ENCODE data around the gene POLR3A.
"Not testable (repeated sequence)": the region's sequence is repeated elsewhere in the genome, so short reads cannot be mapped to it uniquely, and the experiment has no call there.

Gene POLR3A

DNA sequence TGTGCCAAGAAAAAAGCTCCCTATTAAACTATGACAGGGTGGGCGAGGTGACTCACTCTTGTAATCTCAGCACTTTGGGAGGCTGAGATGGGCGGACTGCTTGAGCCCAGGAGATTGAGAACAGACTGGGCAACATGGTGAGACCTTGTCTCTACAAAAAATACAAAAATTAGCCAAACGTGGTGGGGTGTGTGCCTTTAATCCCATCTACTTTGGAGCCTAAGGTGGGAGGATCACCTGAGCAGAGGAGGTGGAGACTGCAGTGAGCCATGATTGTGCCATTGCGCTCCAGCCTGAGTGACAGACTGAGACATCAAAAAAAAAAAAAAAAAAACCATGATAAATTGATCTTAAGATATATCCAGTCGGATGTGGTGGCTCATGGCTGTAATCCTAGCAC lies 11.5 kb downstream of the POLR3A start:
- no peak for DNase-seq

DNA sequence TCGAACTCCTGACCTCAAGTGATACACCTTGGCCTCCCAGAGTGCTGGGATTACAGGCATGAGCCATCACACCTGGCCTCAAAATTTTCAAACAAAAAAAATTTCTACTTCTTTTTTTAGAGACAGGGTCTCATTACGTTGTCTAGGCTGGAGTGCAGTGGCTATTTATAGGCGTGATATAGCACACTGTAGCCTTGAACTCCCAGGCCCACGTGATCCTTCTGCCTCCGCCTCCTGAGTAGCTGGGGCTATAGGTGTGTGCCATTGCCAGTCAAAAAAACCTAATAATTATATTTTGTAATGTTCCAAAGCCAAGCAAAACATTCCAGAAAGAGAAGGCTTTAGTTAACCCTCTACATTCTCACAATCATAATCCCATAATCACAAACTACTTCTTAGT lies 13.8 kb downstream of the POLR3A start:
- DNase-seq = no peak

- DNase-seq = no peak
These were observed 15.8 kb downstream of the POLR3A start for GRCh38 chr10:78013564-78013963.

- DNase-seq = no peak
These were observed 18.2 kb downstream of the POLR3A start for GRCh38 chr10:78011065-78011464.

DNA sequence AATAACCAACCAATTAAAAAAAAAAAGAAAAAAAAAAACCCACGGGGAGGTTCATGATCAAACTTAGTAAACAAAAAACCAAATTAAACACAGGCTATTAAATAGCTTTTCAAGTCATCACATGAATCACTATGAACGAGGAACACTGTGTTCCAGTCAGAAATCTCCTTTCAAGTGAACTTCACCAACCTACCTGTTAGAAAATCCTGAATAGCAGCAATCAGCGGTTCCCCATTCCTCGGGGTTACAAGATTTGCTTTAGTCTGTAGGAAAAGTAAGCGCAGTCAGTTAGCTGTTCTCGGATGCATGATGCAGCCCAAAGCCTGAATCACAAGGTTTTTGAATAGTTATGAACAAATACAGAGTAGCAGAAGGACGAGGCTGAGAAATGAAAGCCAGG lies 19.0 kb downstream of the POLR3A start:
- DNase-seq = no peak

GRCh38 chr10:78009662-78010061 lies 19.7 kb downstream of the POLR3A start:
- DNase-seq = no peak

DNA sequence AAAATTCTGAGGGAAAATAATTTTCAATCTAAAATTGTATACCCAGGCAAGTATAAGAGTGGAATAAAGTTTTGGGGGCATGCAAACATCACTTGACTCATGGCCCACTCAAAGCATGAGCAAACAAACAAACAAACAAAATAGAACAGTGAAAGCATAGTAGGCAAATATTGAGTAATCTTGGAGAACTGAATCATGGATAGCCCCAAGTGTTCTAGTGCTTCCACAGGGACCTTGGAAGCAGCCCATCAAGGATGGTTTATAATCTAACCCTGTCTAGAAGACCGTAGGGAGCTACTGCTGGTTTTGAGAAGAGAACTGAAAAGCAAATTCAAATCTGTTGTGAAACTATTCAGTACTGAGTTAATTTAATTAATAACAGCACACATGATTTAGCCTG lies 22.1 kb downstream of the POLR3A start:
- DNase-seq = no peak

DNA sequence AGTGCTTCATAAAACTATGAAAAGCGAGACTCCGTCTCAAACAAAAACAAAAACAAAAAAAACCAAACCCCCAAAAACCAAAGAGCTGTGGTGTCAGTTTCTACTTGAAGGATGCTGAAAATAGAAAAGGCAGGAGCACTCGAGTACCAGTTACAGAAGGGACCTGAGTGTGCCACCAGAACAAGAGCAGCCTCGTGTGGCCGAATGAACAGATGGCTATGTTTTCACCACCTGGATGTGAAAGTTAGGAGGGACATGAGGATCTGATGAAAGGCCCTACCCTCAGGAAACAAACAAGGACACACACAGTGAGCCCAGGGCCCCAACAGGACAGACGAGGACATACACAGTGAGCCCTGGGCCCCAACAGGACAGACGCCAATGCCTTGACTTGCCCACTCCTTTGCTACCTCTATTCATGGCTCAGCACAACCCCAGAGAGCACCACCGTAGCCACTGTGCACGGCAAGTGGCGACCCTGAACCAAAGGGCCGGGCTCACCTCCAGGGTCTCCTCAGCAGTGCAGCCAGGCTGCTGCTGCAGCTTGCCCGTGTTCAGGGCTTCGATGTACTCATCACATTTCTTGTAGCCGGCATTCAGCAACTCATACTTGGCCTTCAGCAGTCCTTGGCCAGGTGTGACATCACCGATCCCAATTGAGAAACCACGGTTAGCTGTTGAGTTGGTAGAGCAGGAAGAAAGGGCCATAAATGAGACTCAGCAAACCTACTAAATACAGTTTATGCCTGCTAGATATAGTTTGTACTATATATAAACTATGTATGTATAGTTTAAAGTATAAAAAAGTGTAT lies 24.9 kb downstream of the POLR3A start:
- no peak for DNase-seq

GRCh38 chr10:78002541-78003288 lies 26.6 kb downstream of the POLR3A start:
- DNase-seq = no peak

DNA sequence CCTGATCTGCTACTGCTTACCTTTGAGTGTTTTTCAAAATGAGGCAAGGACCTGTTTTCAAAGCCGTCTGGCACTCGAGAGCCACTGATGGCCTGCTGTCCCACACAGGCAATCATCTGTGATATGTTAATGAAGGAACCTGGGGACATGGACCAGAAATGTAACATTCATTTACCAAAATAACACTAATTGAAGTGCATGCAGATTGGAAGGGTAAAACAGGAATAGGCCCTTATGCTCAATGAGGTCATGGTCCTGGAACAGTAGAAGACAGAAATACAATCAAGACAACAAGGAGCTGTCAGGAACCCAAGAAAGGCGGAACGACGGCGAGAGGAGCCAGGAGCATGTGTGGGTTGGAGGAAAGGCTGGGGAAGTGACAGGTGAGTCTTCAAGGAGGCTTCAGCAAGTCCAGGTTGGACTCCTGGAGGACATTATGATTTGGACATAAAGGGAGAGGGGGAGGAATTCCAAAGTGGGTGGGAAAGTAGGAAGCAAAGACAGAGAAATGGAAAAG lies 28.3 kb downstream of the POLR3A start:
- DNase-seq = no peak

DNA sequence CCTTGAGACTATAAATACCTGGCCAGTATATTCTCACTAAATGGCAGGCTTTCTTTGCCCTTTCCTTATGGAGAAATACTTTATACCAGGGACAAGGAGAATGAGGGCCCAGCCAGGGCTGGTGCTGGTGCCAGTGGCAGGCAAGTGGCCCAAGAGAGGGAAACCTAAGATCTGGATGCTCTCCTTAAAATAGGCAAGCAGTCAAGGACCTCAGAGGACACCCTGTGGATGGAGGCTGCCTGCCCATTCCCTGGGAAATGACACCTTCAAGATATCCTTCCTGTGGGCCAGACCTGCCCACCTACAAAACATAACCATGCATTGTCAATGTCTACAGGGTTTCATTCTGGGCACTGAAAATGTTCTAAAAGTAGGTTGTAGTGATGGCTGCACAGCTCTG lies 29.1 kb downstream of the POLR3A start:
- no peak for DNase-seq

DNA sequence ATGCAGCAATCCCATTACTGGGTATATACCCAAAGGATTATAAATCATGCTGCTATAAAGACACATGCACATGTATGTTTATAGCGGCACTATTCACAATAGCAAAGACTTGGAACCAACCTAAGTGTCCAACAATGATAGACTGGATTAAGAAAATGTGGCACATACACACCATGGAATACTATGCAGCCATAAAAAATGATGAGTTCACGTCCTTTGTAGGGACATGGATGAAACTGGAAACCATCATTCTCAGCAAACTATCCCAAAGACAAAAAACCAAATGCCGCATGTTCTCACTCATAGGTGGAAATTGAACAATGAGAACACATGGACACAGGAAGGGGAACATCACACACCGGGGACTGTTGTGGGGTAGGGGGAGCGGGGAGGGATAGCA lies 30.5 kb downstream of the POLR3A start:
- DNase-seq = not testable (repeated sequence)

DNA sequence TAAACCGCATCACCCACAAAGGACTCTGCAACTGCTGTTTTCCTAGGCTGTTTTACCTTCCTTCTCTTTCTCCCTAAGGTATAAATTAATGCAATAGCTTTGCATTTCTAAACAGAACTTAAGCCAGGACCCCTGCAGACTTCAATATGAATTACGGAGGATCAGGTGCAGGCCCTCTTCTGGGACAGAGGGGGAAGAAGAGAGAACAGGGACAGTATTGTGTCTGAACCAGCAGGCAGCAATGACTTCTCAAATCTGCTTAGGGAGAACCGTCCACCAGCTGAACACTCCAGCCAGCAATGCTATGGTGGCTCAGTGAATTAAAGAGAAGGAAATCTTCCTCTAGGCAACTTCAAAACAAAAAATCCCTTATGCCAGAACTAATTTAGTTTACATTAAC lies 35.7 kb downstream of the POLR3A start:
- DNase-seq = no peak

GRCh38 chr10:77989081-77989724 lies 40.1 kb downstream of the POLR3A start:
- no peak for DNase-seq

DNA sequence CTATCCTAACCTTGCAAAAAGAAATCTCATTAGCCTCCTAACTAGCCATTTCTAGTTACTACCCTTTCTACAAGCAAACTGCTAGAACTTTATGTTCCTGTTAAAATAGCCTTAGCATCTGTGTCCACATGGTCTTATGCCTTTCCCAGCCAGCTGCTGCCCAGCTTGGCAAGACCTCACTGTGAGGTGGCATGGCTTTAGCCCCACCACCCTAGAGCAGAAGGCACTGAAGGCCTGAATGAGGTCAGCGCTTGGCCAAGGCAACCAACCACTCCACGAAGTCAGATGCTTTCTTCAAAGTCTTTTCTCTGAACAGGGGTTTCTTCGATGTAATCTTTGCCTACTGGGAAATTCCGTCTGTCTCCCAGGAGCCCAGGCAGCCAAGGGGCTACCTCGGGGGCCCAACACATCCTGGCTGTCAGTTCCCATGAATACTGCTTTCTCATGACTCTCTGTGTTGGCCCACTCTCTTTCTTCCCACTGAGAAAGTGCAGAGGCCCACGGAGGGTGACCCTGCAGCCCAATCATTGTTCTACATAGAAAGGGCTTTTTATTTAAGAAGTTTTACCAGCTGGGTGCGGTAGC lies 41.6 kb downstream of the POLR3A start:
- DNase-seq = no peak

DNA sequence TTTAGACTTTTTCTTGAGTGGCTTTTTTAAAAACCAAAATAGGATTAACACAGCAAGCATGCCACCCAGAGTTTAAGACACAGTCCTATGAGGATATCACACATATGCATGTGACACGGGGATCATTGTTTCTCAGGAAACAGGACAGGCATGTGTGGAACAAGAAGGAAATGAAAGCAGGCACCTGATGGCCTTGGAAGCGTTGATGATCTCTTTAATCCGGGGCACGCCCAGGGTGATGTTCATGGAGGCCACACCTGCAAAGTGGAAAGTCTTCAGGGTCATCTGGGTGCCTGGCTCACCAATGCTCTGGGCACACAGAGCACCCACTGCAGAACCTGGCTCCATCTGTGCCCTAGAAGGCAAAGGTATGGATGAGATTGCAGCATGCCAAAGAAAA lies 44.3 kb downstream of the POLR3A start:
- DNase-seq = no peak

- no peak for DNase-seq
These were observed 45.7 kb downstream of the POLR3A start for GRCh38 chr10:77983384-77984341.

- no peak for DNase-seq
These were observed 48.0 kb downstream of the POLR3A start for GRCh38 chr10:77981281-77981680.

DNA sequence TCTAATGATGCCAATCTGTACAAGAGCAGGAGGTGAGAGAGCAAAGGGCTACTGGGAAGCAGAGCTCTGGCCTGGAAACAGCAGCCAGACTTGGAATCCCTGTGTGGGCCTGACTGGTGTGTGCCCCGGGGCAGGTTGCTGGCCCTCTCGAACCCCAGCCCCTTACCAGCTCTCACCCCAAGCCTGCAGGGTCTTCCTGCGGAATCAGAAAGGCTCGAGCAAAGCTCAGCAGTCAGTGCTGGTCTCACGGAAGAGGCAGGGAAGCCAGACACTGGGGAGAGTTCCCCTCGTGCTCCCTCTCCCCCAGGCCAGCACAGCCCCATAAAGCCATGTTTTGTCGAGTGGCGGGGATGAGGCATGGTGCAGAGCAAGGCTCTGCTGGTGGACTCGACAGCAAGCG lies 50.1 kb downstream of the POLR3A start:
- DNase-seq = no peak

GRCh38 chr10:77978360-77978759 lies 51.0 kb downstream of the POLR3A start:
- DNase-seq = no peak

DNA sequence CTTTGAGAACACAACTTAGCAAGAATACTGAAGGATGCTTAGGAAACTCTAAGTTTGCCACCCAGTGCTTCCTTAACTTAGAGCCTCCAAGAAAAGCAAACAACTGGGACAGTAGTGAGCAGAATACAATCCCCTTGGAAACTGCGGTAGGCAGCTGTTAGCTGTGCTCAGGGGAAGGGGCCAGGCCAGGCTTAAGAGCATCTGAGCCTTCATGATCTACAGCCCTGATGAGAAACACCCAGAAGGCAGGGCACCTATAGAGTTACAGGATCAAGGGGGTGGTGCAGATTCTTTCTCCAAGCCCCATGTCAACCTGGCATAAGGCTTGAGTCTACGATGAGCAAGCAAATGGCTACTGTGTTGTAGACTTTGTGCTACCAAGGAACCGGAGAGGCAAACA lies 51.4 kb downstream of the POLR3A start:
- DNase-seq = no peak

DNA sequence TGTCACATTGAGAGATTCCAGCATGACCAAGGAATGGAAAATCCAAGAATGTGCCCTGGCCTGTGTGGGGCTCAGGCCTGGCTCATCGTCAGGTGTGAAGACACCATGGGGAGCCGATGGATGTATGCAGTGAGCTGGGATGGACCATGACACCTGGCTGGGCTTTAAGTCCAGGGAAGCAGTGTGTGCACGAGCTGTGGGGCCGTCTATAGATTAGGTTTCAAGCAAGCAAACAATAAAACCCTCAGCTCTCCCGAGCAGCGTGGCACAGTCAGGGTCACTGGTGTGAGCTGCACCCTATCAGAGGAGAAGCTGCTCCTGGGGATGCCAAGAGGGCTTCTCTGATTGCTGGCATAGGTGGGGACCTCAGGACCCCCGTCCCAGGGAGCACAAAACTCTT lies 52.3 kb downstream of the POLR3A start:
- DNase-seq = no peak

Measured in COR-L47 (cell line).